ENCODE data around the gene UROC1.

Gene UROC1

GRCh38 chr3:126546549-126547239 lies 29.1 kb upstream of the UROC1 start:
- Histone ChIP-seq H2BK5ac (ENCODE audit: low read depth, low read length, poor library complexity) (no peak overlapping the region), H3K4me2 (ENCODE audit: low read length) (no peak overlapping the region), H3K14ac (ENCODE audit: low read length) (no peak overlapping the region), H2BK120ac (ENCODE audit: insufficient read depth, low read length, poor library complexity) (no peak overlapping the region), H3K4me3 (ENCODE audit: low read depth, low read length) (no peak overlapping the region), H2AK5ac (ENCODE audit: low read length) (no peak overlapping the region), H4K8ac (ENCODE audit: low read depth, low read length) (no peak overlapping the region), H3K18ac (ENCODE audit: low read length) (no peak overlapping the region), H4K12ac (ENCODE audit: low read depth, low read length) (no peak overlapping the region), H3K9ac (ENCODE audit: low read length) (no peak overlapping the region), H3K4me1 (ENCODE audit: control insufficient read depth in 1 of 2, insufficient read depth in 2 of 2, low read length in 2 of 2) (no peaks in the 10 kb centered on the region), H3K79me2 (ENCODE audit: control insufficient read depth, insufficient read depth, low read length, poor library complexity) (no peaks in the 10 kb centered on the region), H4K91ac (ENCODE audit: low read depth, low read length) (no peak overlapping the region), H3K27me3 (ENCODE audit: insufficient read depth, low read length) (no peaks in the 10 kb centered on the region), H2BK12ac (ENCODE audit: low read length) (no peak overlapping the region), H3K36me3 (ENCODE audit: control insufficient read depth in 1 of 2, insufficient read depth in 2 of 2, low read length in 2 of 2) (no peaks in the 10 kb centered on the region), H3K9me3 (ENCODE audit: insufficient read depth, low read depth, low read length) (no peaks in the 10 kb centered on the region), H3K27ac (ENCODE audit: low read depth, low read length) (no peak overlapping the region), H3K79me1 (ENCODE audit: low read length) (no peaks in the 10 kb centered on the region), H2AFZ (ENCODE audit: insufficient read depth, low read length, poor library complexity) (no peak overlapping the region), H3K4ac (ENCODE audit: low read depth, low read length) (no peak overlapping the region), H3K23ac (ENCODE audit: low read length) (no peak overlapping the region)
- WGBS (ENCODE audit: extremely low coverage, insufficient coverage, insufficient read length): no CpG with 5 or more reads among the region's 8 CpGs
- DNase-seq: no peak

GRCh38 chr3:126546013-126546412 lies 28.4 kb upstream of the UROC1 start:
- Histone ChIP-seq H2AFZ (ENCODE audit: insufficient read depth, low read length, poor library complexity) (no peak overlapping the region), H3K27me3 (ENCODE audit: insufficient read depth, low read length) (no peaks in the 10 kb centered on the region), H2BK5ac (ENCODE audit: low read depth, low read length, poor library complexity) (no peak overlapping the region), H3K23ac (ENCODE audit: low read length) (no peak overlapping the region), H3K79me2 (ENCODE audit: control insufficient read depth, insufficient read depth, low read length, poor library complexity) (no peaks in the 10 kb centered on the region), H3K14ac (ENCODE audit: low read length) (no peak overlapping the region), H3K4ac (ENCODE audit: low read depth, low read length) (no peak overlapping the region), H2BK12ac (ENCODE audit: low read length) (no peak overlapping the region), H3K9me3 (ENCODE audit: insufficient read depth, low read depth, low read length) (no peaks in the 10 kb centered on the region), H4K12ac (ENCODE audit: low read depth, low read length) (no peak overlapping the region), H3K4me3 (ENCODE audit: low read depth, low read length) (no peak overlapping the region), H4K91ac (ENCODE audit: low read depth, low read length) (no peak overlapping the region), H3K9ac (ENCODE audit: low read length) (no peak overlapping the region), H2BK120ac (ENCODE audit: insufficient read depth, low read length, poor library complexity) (no peak overlapping the region), H4K8ac (ENCODE audit: low read depth, low read length) (no peak overlapping the region), H3K18ac (ENCODE audit: low read length) (no peak overlapping the region), H3K4me1 (ENCODE audit: control insufficient read depth in 1 of 2, insufficient read depth in 2 of 2, low read length in 2 of 2) (no peaks in the 10 kb centered on the region), H3K4me2 (ENCODE audit: low read length) (no peak overlapping the region), H2AK5ac (ENCODE audit: low read length) (no peak overlapping the region), H3K79me1 (ENCODE audit: low read length) (no peaks in the 10 kb centered on the region), H3K27ac (ENCODE audit: low read depth, low read length) (no peak overlapping the region), H3K36me3 (ENCODE audit: control insufficient read depth in 1 of 2, insufficient read depth in 2 of 2, low read length in 2 of 2) (no peaks in the 10 kb centered on the region)
- no CpG with 5 or more reads among the region's 6 CpGs for WGBS (ENCODE audit: extremely low coverage, insufficient coverage, insufficient read length)
- no peak for DNase-seq

GRCh38 chr3:126545544-126545943 lies 28.0 kb upstream of the UROC1 start:
- no peaks in the 10 kb centered on the region for H3K4me1 ChIP-seq (ENCODE audit: control insufficient read depth in 1 of 2, insufficient read depth in 2 of 2, low read length in 2 of 2)
- no CpG with 5 or more reads among the region's 5 CpGs for WGBS (ENCODE audit: extremely low coverage, insufficient coverage, insufficient read length)

GRCh38 chr3:126544596-126545281 lies 27.2 kb upstream of the UROC1 start:
- no peak overlapping the region for H4K91ac ChIP-seq (ENCODE audit: low read depth, low read length)
- no peaks in the 10 kb centered on the region for H3K79me2 ChIP-seq (ENCODE audit: control insufficient read depth, insufficient read depth, low read length, poor library complexity)
- DNase-seq: no peak
- no peak overlapping the region for H3K4ac ChIP-seq (ENCODE audit: low read depth, low read length)
- no peak overlapping the region for H4K8ac ChIP-seq (ENCODE audit: low read depth, low read length)
- no peaks in the 10 kb centered on the region for H3K27me3 ChIP-seq (ENCODE audit: insufficient read depth, low read length)
- no peak overlapping the region for H3K27ac ChIP-seq (ENCODE audit: low read depth, low read length)
- no peaks in the 10 kb centered on the region for H3K4me1 ChIP-seq (ENCODE audit: control insufficient read depth in 1 of 2, insufficient read depth in 2 of 2, low read length in 2 of 2)
- no peaks in the 10 kb centered on the region for H3K79me1 ChIP-seq (ENCODE audit: low read length)
- no peak overlapping the region for H2AFZ ChIP-seq (ENCODE audit: insufficient read depth, low read length, poor library complexity)
- no peak overlapping the region for H3K14ac ChIP-seq (ENCODE audit: low read length)
- H3K36me3 ChIP-seq (ENCODE audit: control insufficient read depth in 1 of 2, insufficient read depth in 2 of 2, low read length in 2 of 2): no peaks in the 10 kb centered on the region
- H3K23ac ChIP-seq (ENCODE audit: low read length): no peak overlapping the region
- no peak overlapping the region for H3K18ac ChIP-seq (ENCODE audit: low read length)
- no peak overlapping the region for H3K4me3 ChIP-seq (ENCODE audit: low read depth, low read length)
- no peak overlapping the region for H2AK5ac ChIP-seq (ENCODE audit: low read length)
- no peak overlapping the region for H2BK5ac ChIP-seq (ENCODE audit: low read depth, low read length, poor library complexity)
- H3K4me2 ChIP-seq (ENCODE audit: low read length): no peak overlapping the region
- no peak overlapping the region for H2BK120ac ChIP-seq (ENCODE audit: insufficient read depth, low read length, poor library complexity)
- H3K9ac ChIP-seq (ENCODE audit: low read length): no peak overlapping the region
- H2BK12ac ChIP-seq (ENCODE audit: low read length): no peak overlapping the region
- WGBS (ENCODE audit: extremely low coverage, insufficient coverage, insufficient read length): no CpG with 5 or more reads among the region's 7 CpGs
- no peak overlapping the region for H4K12ac ChIP-seq (ENCODE audit: low read depth, low read length)
- peaks cover 2% of the 10 kb centered on the region for H3K9me3 ChIP-seq (ENCODE audit: insufficient read depth, low read depth, low read length)

More at GRCh38 chr3:126545544-126545943, 28.0 kb upstream of the UROC1 start:
- Histone ChIP-seq H3K27me3 (ENCODE audit: insufficient read depth, low read length) (no peaks in the 10 kb centered on the region), H2BK5ac (ENCODE audit: low read depth, low read length, poor library complexity) (no peak overlapping the region), H3K23ac (ENCODE audit: low read length) (no peak overlapping the region), H4K8ac (ENCODE audit: low read depth, low read length) (no peak overlapping the region), H4K91ac (ENCODE audit: low read depth, low read length) (no peak overlapping the region), H3K27ac (ENCODE audit: low read depth, low read length) (no peak overlapping the region), H2BK120ac (ENCODE audit: insufficient read depth, low read length, poor library complexity) (no peak overlapping the region), H2AFZ (ENCODE audit: insufficient read depth, low read length, poor library complexity) (no peak overlapping the region), H2AK5ac (ENCODE audit: low read length) (no peak overlapping the region), H2BK12ac (ENCODE audit: low read length) (no peak overlapping the region), H3K18ac (ENCODE audit: low read length) (no peak overlapping the region), H3K4ac (ENCODE audit: low read depth, low read length) (no peak overlapping the region), H3K79me2 (ENCODE audit: control insufficient read depth, insufficient read depth, low read length, poor library complexity) (no peaks in the 10 kb centered on the region), H3K14ac (ENCODE audit: low read length) (no peak overlapping the region), H3K79me1 (ENCODE audit: low read length) (no peaks in the 10 kb centered on the region), H3K4me3 (ENCODE audit: low read depth, low read length) (no peak overlapping the region), H3K9ac (ENCODE audit: low read length) (no peak overlapping the region), H3K4me2 (ENCODE audit: low read length) (no peak overlapping the region), H3K9me3 (ENCODE audit: insufficient read depth, low read depth, low read length) (no peaks in the 10 kb centered on the region), H4K12ac (ENCODE audit: low read depth, low read length) (no peak overlapping the region), H3K36me3 (ENCODE audit: control insufficient read depth in 1 of 2, insufficient read depth in 2 of 2, low read length in 2 of 2) (no peaks in the 10 kb centered on the region)
- DNase-seq: no peak
